GM19468 (cell line): ENCODE data around the gene C16orf96.

Experiments
- ATAC-seq: cut with Tn5 transposase; IDR thresholded peaks from one replicate; pipeline ENCODE4 v1.9.1; 2021; ENCODE audit warnings: mild to moderate bottlenecking, moderate library complexity, moderate number of reproducible peaks; ENCODE audit not compliant: unreplicated experiment; ENCODE audit errors: extremely low read depth

The C16orf96 gene

DNA sequence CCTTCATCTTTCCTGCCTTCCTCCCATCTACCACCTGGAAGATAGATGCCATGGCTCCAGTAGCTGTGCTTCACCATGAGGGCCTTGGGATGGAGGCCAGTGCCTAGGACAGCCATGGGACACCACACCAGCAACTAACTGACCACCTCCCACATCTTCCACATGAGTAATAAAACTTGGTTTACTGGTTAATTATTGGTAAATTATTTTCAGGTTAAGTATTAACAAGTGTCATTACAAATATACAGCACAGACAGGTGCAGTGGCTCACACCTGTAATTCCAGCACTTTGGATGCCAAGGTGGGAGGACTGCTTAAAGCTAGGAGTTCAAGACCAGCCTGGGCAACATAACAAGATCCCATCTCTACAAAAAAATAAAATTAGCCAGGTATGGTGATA is 31.6 kb upstream of the C16orf96 start:
- ATAC-seq: no peak

DNA sequence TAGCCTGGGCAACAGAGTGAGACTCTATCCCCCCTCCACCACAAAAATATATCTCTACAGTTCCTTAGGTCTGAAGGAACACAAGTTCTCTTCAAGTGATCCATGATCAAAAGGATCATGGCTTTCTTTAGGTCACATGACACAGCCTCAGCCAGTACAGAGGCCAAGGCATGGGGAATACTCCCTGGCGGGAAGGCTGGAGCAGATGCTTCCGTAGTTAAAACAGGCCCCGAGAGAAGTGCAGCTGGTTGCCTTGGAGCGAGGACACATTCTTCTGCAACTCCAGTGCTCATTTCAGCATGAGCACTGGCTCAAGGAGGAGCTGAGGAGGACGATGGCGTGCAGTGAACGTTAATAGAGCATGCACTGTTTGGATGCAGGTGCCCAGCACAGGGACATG is 31.1 kb upstream of the C16orf96 start:
- ATAC-seq: no peak

DNA sequence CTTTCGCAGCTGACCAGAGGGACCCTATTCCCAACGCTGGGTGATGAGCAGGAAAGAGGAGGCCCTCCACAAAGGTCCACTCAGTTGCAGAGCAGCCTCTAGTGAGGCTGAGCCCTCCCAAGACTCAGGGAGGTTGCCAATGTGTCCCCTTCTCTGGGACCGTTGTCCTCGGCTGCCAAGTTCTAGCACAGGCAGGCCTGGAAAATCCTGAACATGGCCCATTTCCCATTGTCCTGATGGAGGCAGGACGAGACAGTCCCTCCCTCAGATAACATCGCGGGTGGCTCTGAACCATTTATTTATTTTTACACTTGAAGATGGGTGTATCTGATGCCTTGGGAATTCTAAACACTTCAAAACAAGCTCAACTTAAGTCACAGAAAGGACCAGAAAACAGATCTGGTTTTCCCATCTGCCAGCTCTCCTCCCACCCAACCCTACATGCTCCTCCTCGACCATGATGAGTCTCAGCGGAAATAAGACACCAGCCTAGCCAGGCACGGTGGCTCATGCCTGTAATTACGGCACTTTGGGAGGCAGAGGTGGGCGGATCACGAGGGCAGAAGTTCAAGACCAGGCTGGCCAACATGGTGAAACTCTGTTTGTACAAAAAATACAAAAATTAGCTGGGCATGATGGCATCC is 30.4 kb upstream of the C16orf96 start:
- ATAC-seq: no peak

DNA sequence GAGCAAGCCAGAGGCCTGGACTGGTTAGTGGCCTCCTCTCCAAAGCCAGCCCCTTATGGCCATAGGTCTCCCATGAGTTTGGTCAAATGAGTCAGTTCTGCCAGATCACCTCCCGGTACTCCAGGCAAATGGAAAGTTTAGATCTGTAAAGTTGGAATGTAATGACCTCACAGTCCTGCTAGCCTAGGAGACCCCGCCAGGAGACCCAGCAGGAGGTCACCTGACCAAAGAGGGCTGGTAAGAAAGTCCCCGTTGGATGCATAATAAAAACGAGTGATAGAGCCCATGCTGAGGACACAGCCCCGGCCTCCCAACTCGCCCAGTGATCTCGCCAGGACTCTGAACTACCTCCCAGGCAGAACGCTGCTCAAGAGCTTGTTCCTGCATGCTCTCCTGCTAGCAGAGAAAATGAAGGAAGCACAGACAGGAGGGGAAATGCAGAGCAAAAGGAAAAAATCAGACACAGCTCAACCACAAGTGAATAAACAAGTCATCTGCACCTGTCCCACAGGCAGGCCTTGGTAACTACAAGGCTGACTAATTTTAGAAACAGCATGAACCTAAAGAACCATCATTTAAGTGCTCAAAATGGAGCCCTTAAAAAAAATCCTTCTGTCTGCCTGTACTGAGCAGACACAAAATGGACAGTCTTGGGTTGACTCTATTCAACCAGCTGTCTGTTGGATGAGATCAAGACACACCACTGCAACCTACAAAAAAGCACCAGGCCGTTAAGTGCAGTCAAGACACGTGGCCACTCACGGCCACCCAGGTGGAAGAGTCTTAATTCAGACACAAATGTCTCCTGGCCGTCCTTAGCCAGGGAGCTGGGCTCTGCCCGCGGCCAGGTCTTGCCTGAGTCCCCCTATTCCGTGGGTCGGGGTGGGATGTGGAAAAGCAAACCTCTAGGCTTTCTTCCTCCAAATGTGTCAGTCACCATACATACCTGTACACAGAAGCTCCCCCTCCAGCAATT is 26.8 kb upstream of the C16orf96 start:
- no peak for ATAC-seq

DNA sequence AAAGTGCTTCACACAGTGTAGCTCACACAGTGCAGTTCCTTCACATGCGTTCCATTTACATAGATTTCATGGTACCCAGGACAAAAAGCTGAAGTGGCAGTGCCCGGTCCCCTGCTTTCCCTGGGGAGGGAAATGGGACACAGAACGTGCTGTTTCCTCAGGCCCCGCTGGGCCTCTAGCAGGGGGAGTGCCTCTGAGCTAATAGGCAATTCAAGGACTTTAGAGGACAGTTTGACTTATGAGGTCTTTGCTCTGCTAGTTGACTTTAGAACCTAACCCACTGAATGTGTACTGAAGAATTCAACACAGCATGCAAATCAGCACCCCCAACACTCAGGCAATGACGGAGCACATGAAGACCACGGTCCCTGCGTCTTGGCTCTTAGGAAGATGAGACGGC is 24.3 kb upstream of the C16orf96 start:
- ATAC-seq: no peak

DNA sequence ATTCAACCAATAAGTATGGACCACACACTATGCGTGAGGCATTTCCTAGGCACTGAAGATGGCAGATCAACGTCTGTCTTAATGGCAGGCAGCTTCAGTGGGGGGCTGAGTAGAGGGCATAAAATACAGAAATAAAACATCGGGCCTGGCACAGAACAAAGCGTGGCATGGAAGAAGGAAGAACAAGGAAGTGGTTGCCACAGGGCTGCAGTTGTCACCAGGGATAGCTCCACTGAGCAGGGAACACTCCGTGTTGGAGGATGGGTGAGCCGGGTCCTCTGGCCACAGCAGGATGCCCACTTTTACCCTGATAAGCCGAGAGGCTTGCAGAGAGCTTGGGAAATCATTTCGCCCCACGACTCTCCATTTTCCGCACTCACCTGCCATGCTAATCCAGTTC is 23.9 kb upstream of the C16orf96 start:
- no peak for ATAC-seq

DNA sequence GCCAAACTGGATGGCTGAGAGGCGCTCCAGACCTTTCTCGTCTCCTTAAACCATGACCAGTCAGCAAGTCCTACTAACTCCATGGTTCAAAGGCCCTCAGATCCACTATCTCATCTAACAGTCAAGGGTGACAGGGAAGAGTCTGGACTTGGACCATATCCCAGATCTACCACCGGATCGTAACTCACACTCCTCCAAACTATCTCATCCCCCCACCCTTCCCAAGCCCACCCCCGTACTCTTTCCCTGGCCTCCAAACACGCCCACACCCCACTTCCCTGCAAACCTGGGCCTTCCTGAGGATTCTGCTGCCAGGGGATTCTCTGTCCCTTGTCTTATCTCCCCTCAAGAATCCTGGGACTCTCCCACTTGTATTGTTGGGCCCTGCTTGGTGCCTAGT is 22.6 kb upstream of the C16orf96 start:
- ATAC-seq: no peak

DNA sequence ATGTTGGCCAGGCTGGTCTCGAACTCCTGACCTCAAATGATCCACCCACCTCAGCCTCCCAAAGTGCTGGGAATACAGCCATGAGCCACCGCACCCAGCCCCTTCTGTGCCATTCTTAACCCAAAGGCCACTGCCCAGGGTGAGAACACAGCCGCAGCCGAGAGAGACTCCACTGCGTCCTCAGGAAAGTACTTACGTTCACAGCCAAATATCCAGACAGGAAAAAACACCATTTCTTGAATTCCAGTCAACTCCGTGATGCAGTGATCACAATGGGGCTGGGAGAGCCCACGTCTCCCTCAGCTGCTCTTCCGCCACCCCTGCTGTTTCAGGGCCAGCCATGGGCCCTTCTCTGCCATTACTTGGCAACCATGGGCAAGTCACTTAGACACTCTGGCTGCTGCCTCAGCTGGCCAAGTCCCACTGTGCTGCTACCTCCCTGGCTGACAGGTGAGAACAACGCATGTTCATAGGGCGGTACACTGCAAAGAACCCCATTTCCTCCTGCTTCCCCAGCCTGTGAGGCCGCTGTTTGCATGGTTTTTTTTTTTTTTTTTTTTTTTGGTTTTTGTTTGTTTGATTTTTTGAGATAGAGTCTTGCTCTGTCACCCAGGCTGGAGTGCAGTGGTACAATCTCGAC is 21.9 kb upstream of the C16orf96 start:
- ATAC-seq: no peak

DNA sequence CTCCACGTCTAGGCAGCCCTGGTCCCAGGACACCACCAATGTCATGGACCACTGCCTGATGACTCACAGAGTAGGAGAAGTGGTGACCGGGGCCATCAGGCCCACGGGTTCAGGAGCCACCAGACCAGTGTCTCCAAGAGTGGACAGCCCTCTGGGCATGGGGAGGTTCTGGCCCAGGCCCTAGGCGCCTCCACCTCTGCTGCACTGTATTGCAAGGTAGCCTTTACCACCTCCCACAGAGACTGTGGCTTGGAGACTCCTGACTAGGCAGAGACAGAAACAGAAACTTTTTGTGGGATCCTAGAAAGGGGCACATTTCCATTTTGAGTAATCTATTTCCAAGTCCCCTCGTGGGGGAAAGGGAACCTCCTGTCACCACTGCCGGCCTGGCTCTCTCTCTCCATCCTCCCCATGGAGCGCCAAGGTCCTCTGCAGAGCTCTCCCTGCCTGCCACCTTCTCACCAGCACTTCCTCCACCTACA is 20.5 kb upstream of the C16orf96 start:
- no peak for ATAC-seq

DNA sequence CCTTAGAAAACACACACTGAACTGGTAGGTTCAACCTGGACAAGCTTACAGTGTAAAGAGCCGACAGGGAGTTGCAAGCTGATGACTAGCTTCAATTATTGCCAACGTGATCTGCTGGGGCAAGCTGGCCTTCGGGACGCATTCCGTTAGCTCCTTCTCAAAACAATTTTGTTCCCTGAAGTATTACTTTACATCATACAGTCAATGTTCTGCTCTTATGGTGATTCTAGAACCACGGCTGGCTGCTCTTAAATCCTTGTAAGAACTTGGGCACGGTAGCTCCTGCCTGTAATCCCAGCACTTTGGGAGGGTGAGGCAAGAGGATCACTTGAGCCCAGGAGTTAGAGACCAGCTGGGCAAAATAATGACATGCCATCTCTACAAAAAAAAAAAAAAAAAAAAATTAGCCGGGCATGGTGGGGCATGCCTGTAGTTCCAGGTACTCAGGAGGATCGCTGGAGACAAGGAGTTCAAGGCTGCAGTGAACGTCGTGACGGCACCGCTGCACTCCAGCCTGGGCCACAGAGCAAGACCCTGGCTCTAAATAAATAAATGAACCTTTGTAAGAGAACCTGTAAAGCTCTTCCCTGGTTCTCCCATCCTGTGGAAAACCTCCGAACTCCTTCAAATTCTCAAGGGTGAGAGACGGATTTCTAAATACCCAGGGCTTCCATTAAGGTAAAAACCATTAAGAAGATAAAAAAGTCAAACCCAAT is 19.6 kb upstream of the C16orf96 start:
- ATAC-seq: no peak

DNA sequence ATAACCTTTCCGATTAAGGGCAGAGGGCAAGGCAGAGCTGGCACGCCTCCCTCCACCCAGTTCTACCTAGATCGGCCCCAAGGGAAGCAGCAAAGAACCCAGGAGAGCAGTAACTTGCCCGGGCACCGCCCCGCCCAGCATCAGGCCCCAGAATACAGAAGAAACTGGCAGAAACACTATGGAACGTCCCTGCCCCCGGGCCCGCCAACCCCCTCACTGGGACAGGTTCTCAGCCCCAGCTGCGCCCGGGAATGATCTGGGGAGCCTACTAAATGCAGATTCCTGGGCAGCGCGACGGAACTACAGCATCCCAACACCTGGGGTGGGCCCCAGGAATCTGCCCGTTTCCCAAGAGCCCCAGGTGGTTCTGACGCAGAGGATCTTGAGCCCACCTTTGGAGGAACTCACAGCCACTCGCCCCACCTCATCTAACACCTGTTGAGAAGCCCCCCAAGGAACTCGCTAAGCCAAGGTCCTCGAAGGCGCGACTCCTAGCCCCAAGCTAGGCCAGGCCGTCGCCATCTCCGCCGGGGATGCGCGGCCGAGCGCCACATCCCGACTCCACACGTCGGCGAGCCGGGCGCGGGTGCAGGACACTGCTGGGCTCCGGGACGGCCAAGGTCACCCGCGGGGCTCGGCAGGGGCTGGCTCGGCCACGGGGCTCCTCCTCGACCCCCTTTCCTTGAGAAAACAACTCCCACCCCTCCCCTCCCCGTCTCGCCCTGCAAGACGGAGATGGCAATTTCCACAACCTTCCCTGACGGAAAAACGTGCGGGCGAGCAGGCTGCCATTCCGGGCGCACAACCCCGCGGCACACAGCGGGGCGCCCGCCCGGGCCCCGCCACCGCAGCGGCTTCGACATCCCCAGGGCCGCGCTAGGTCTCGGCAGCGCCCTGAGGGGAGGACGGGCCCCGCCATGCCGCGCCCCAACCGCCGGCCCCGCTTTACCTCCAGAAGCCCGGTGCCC is 18.5 kb upstream of the C16orf96 start:
- ATAC-seq: no peak

DNA sequence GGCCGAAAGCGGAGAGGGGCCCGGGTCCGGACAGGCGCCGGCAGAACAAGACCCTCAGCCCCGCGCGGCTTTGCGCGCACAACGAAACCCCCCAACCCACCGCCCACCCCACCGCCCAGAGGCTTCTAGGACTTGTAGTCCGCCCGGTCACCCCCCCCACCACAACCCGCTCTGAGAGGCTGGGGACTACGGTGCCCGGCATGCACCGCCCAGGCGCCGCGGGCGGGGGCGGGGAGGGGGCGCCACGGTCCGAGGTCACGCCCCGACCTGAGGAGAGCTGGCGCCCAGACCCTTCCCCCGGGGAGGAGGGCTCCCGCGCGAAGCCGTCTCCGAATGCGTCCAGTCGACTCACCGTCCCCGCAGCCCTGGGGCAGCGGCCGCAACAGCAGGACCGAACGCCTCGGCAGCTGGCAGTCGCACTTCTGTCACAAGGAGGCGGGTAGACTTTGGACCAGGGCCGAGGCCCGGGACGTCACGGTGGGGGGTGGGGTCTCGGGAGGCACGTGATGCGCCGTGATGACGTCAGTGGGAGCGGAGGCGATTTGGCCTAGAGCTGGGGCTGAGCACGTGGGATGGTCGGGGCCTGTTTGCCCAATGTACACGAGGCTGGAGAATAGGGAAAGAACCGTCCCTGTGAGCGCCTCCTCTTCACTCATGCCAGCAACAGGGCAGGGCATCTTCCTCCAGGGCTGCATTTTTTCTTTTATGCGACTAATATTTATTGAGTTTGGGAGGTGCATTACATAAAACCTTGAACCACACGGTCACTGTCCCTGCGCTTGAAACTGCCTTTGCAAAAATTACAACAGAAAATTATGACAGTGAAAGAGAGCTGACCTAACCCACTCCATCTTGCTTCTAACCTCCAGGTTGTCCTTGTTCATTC is 17.5 kb upstream of the C16orf96 start, which contains the start of gene CDIP1:
TSS of gene CDIP1 (minus strand) at position 424 of the 886 bp plus-strand sequence. CDS start 24,643 bp downstream, outside the sequence.
- ATAC-seq: peak; percentile 36

DNA sequence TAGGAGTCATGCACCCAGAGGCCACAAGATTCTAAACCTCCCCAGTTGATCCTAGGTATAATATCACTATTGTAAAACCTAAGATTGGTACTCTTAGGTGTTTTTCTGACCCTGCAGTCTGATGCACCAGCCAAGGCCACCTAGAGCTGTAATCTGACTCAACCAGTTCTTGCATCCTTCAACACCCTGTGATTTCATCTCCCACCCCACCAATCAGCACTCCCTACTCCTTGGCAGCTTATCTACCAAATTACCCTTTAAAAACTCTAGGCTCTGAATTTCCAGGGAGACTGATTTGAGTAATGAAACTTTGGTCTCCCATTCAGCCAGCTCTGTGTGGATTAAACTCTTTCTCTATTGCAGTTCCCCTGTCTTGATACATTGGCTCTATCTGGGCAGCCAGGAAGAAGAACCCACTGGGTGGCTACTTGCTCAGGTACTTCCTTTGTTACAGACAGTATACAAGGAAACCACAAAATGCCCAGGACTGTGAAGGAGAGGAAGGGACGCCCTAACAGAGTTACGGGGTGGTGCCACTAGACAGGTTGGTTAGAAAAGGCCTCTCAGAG is 16.3 kb upstream of the C16orf96 start:
- ATAC-seq: no peak

DNA sequence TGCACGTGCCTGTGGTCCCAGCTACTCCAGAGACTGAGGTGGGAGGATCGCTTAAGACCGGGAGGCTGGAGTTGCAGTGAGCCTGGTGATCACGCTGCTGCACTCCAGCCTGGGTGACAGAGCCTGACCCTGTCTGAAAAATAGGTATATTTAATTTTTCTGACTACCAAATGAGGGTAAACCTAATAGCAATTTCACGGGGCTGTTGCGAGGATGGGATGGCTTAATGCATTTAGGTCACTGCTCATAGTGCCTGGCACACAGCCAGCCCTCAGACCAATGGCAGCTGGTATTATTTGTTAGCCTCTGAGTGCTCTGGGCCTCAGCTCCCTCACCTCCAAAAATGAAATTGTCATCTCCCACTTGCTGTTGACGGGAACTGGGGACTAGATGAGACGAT is 11.7 kb upstream of the C16orf96 start:
- ATAC-seq: no peak

DNA sequence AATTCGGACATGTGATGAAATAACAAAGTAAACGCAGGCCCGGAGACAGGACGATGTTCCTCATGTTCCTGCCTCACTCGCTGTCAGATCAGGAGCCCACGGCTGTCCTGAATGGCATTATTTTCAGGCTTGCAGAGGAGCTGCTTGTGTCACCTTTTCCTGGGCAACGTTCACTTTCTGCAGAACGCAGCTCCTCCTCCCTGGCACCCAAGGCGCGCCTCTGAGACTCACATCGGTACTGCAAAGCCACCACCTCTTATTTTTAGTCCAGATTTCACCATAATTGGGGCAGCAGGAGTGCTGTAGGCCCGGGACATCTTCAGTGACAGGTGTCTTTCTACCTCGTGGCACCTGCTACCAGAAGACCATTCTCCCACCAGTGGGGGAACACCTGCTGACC is 8.0 kb upstream of the C16orf96 start:
- no peak for ATAC-seq

DNA sequence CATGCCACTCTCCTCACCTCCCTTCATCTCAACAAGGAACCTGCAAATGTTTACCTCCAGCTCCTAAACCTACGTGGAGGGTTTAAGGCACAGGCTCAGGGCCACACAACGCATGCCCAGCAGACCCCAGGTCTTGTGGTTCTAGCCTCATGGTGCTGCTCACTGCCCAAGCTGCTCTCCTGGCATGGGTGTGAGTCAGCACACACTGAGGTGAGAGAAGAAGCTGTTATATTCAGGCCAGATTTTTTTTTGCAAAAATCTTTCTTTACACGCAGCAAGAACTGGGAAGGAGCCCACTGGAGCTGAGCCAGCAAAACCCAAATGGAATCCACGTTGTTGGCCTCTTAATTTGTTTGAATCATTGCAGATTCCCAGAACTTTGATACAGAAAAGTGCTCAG is 5.5 kb upstream of the C16orf96 start:
- ATAC-seq: no peak

DNA sequence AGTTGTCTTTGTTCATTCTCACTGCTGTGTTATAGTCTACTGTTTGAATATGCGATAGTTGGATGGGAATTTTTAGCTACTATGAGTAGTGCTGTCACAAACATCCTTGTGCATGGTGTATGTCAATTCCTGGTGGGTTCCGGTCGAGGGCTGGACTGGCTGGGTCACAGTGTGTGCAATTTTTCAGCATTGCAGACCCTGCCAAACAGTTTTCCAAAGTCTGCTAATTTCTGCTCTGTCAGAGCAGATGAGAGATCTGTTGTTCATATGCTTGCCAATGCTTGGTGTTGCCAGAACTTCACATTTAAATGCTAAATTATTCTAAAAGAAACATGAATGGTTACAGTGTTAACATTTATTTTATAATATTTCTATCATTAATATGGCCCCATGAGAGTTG is 3.6 kb upstream of the C16orf96 start:
- no peak for ATAC-seq

DNA sequence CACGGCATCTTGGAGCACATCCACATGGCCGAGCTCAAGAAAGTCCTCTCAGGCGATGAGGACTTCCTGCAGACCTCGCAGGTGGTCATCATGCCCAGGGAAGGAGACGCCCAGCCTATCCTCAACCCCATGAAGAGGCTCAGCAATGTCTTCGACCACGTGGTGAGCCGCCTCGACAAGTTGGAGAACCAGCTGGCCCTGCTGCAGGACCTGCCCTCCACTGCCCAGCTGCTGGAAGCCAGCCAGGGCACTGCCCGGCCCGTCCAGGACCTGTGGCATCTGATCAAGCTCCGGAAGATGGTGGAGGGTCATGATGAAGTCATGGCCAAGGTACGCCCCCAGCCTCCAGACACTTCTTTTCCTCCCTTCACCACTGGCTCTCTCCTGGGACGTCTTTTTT is 440 bp downstream of the C16orf96 start:
- no peak for ATAC-seq
